Measurements from ENCODE around the gene MYADM.

MYADM gene

GRCh38 chr19:53912653-53913052, 45.0 kb downstream of the MYADM start:
- peak; percentile 81 for DNase-seq (ENCODE audit: low read depth, low spot score)

GRCh38 chr19:53915000-53915399, 47.3 kb downstream of the MYADM start:
- peak; percentile 85 for DNase-seq (ENCODE audit: low read depth, low spot score)

- DNase-seq (ENCODE audit: low read depth, low spot score), result no peak
These were observed 48.3 kb downstream of the MYADM start for GRCh38 chr19:53916004-53916403.

GRCh38 chr19:53917356-53917755, 49.7 kb downstream of the MYADM start:
- no peak for DNase-seq (ENCODE audit: low read depth, low spot score)

Data from ELF-1 (cell line).